ENCODE data around the gene RTP2.

- no peak for TF ChIP-seq EZH2 (IDR thresholded peaks at IDR 0.05; ENCODE audit: low read depth, unreplicated experiment)
- TF ChIP-seq CTCF (conservative IDR thresholded peaks at IDR 0.05; ENCODE audit: low read depth in 2 of 2) = no peak
- TF ChIP-seq REST (IDR thresholded peaks at IDR 0.05; ENCODE audit: unreplicated experiment) = no peak
- TF ChIP-seq CREB1 (CRISPR knock-in tag; IDR thresholded peaks at IDR 0.05; ENCODE audit: low read depth) = no peak
- no peak for TF ChIP-seq POLR2AphosphoS5 (IDR thresholded peaks at IDR 0.05; ENCODE audit: low read depth)
- TF ChIP-seq EZH2phosphoT487 (IDR thresholded peaks at IDR 0.05; ENCODE audit: unreplicated experiment) = no peak
Observed at GRCh38 chr3:187720337-187720670, 17.9 kb upstream of the RTP2 start.

Data from GM23338 (cell line).